Neutrophil (primary cell): ENCODE data around the gene GTF2H2.
"Not testable (repeated sequence)": the region's sequence is repeated elsewhere in the genome, so short reads cannot be mapped to it uniquely, and the experiment has no call there.

Experiments
- H3K27ac ChIP-seq: fragments of 200-600 bp; sonication (generic); 2 replicates; pipeline ENCODE4 v1.5.1; 2016; ENCODE audit warnings: mild to moderate bottlenecking, moderate library complexity
- H3K27me3 ChIP-seq: fragments of 200-600 bp; sonication (generic); 2 replicates; pipeline ENCODE4 v1.6.0; 2016; ENCODE audit warnings: mild to moderate bottlenecking
- H3K36me3 ChIP-seq: fragments of 200-600 bp; sonication (generic); 2 replicates; pipeline ENCODE4 v1.5.1; 2017
- H3K4me1 ChIP-seq, 2 experiments: fragments of 200-600 bp in 1 of 2; sonication (generic) in 1 of 2; 1 replicate in 1 of 2; 2 replicates in 1 of 2; pipeline versions ENCODE4 v1.5.1 to v1.6.1; 2013 to 2016; ENCODE audit warnings: low read depth in 1 of 2, low read length in 1 of 2, mild to moderate bottlenecking in 1 of 2, moderate library complexity in 1 of 2; ENCODE audit not compliant: control insufficient read depth in 1 of 2, insufficient read depth in 1 of 2
- H3K4me3 ChIP-seq, 2 experiments: fragments of 200-600 bp in 1 of 2; sonication (generic) in 1 of 2; 1 replicate in 1 of 2; 2 replicates in 1 of 2; pipeline ENCODE4 v1.5.1; 2013 to 2016; ENCODE audit warnings: low read depth in 1 of 2, low read length in 1 of 2, mild to moderate bottlenecking in 1 of 2, moderate library complexity in 1 of 2
- H3K9me3 ChIP-seq: fragments of 200-600 bp; sonication (generic); 2 replicates; pipeline ENCODE4 v1.5.1; 2016
- CTCF ChIP-seq: fragments of 200-600 bp; sonication (generic); IDR thresholded peaks from 2 replicates; pipeline ENCODE4 v1.5.1; 2016; ENCODE audit warnings: antibody characterized with exemption

The GTF2H2 gene

GRCh38 chr5:71011194-71011792 lies 56.2 kb downstream of the GTF2H2 start:
- Histone ChIP-seq H3K27ac (no peak overlapping the region), H3K9me3 (no peaks in the 10 kb centered on the region)

DNA sequence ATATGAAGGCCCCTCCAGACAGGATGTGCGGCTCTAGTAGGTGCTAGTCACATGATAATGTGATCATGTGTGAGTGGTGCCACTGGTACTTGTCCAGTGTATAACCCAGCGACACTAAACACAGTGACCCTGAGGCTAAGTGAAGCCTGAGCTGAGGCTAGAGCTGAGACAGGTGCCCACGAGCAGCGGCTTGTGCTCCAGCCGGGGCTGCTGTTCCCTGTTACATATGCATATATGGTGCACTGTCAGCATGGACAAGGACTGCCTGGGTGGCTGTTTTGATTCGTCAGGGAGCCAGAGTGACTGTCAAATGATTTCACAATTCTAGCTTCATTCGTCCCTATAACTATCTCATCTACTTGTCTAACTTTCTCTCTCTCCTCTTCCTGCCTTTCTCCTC lies 60.5 kb downstream of the GTF2H2 start:
- H3K4me1 ChIP-seq, H3K27me3 ChIP-seq, H3K9me3 ChIP-seq, H3K4me3 ChIP-seq, H3K27ac ChIP-seq: not testable (repeated sequence)
- peaks cover 13% of the 10 kb centered on the region for H3K36me3 ChIP-seq

More at GRCh38 chr5:71011194-71011792, 56.2 kb downstream of the GTF2H2 start:
- peaks cover 20% of the 10 kb centered on the region for H3K36me3 ChIP-seq
- TF ChIP-seq CTCF: no peak
- no peak overlapping the region for H3K4me3 ChIP-seq
- no peaks in the 10 kb centered on the region for H3K27me3 ChIP-seq
- peaks cover 0 to 5% of the 10 kb centered on the region in 2 experiments for H3K4me1 ChIP-seq
